HUDEP-2 (cell line): Measurements from ENCODE around the gene COTL1.

Source experiments
- DNase-seq, 76 experiments: peaks; one replicate each; lab custom pipeline; 2025; ENCODE audit not compliant: unreplicated experiment in 76 of 76; lab: John Stamatoyannopoulos, UW

Gene COTL1

GRCh38 chr16:84598360-84598759 lies 19.5 kb downstream of the COTL1 start:
- DNase-seq = no peak

GRCh38 chr16:84597931-84598351 lies 19.9 kb downstream of the COTL1 start:
- DNase-seq = no peak

- DNase-seq = no peak
Measured at GRCh38 chr16:84597528-84597896, 20.4 kb downstream of the COTL1 start.

GRCh38 chr16:84596801-84597527 lies 20.9 kb downstream of the COTL1 start:
- no peak for DNase-seq

- DNase-seq = no peak
Measured at GRCh38 chr16:84596161-84596560, 21.7 kb downstream of the COTL1 start.

GRCh38 chr16:84595052-84595481 lies 22.8 kb downstream of the COTL1 start:
- no peak for DNase-seq

GRCh38 chr16:84594725-84595038 lies 23.2 kb downstream of the COTL1 start:
- DNase-seq = no peak

- DNase-seq = peak in 1 of 76 experiments; percentile 15
Measured at GRCh38 chr16:84593825-84594724, 23.8 kb downstream of the COTL1 start.

GRCh38 chr16:84592718-84593117 lies 25.2 kb downstream of the COTL1 start:
- DNase-seq = no peak

GRCh38 chr16:84589975-84590719 lies 27.7 kb downstream of the COTL1 start:
- DNase-seq = no peak

GRCh38 chr16:84588991-84589390 lies 28.9 kb downstream of the COTL1 start:
- DNase-seq = no peak

- DNase-seq = no peak
Measured at GRCh38 chr16:84585886-84586285, 32.0 kb downstream of the COTL1 start.

GRCh38 chr16:84585467-84585866 lies 32.4 kb downstream of the COTL1 start:
- DNase-seq = no peak

- DNase-seq = no peak
Measured at GRCh38 chr16:84584678-84585077, 33.2 kb downstream of the COTL1 start.

GRCh38 chr16:84583995-84584394 lies 33.9 kb downstream of the COTL1 start:
- no peak for DNase-seq

- DNase-seq = no peak
Measured at GRCh38 chr16:84582958-84583516, 34.8 kb downstream of the COTL1 start.

GRCh38 chr16:84581158-84581557 lies 36.7 kb downstream of the COTL1 start:
- DNase-seq = no peak

- DNase-seq = no peak
Measured at GRCh38 chr16:84579936-84580335, 37.9 kb downstream of the COTL1 start.

- DNase-seq = no peak
Measured at GRCh38 chr16:84578538-84579126, 39.2 kb downstream of the COTL1 start.

- no peak for DNase-seq
Measured at GRCh38 chr16:84577034-84577803, 40.7 kb downstream of the COTL1 start.
